Activated T-cell treated with anti-CD3 and anti-CD28 coated beads, Interleukin-2, amount 50 U/mL, for 1 hour (primary cell): Measurements from ENCODE around the gene IGSF3.
"Not testable (repeated sequence)": the region's sequence is repeated elsewhere in the genome, so short reads cannot be mapped to it uniquely, and the experiment has no call there.

Source experiments
- DNase-seq: peaks from one replicate; pipeline ENCODE4 v3.0.0-alpha.2; 2020

IGSF3 gene

GRCh38 chr1:116593977-116594376 lies 73.6 kb downstream of the IGSF3 start:
- DNase-seq, result not testable (repeated sequence)

- not testable (repeated sequence) for DNase-seq
Observed at GRCh38 chr1:116593401-116593800, 74.1 kb downstream of the IGSF3 start.

GRCh38 chr1:116591951-116592605 lies 75.5 kb downstream of the IGSF3 start:
- not testable (repeated sequence) for DNase-seq

GRCh38 chr1:116591006-116591950 lies 76.3 kb downstream of the IGSF3 start:
- not testable (repeated sequence) for DNase-seq

GRCh38 chr1:116590359-116591005 lies 77.1 kb downstream of the IGSF3 start:
- DNase-seq, result not testable (repeated sequence)

- DNase-seq, result not testable (repeated sequence)
Observed at GRCh38 chr1:116589101-116589735, 78.3 kb downstream of the IGSF3 start.

- no peak for DNase-seq
Observed at GRCh38 chr1:116587501-116588227, 79.9 kb downstream of the IGSF3 start.

GRCh38 chr1:116586741-116587143 lies 80.8 kb downstream of the IGSF3 start:
- DNase-seq, result no peak

GRCh38 chr1:116585886-116586285 lies 81.6 kb downstream of the IGSF3 start:
- DNase-seq, result no peak

- DNase-seq, result no peak
Observed at GRCh38 chr1:116581323-116581885, 86.1 kb downstream of the IGSF3 start.

- no peak for DNase-seq
Observed at GRCh38 chr1:116580446-116581322, 86.8 kb downstream of the IGSF3 start.

GRCh38 chr1:116579259-116579875 lies 88.2 kb downstream of the IGSF3 start:
- DNase-seq, result no peak

- DNase-seq, result no peak
Observed at GRCh38 chr1:116578581-116578980, 89.0 kb downstream of the IGSF3 start.

- no peak for DNase-seq
Observed at GRCh38 chr1:116577759-116578314, 89.7 kb downstream of the IGSF3 start.

- peak; percentile 58 for DNase-seq
Observed at GRCh38 chr1:116574581-116575291, 92.8 kb downstream of the IGSF3 start.

GRCh38 chr1:116573431-116574095 lies 94.0 kb downstream of the IGSF3 start:
- DNase-seq, result no peak

GRCh38 chr1:116572771-116573430 lies 94.6 kb downstream of the IGSF3 start:
- no peak for DNase-seq

GRCh38 chr1:116572099-116572498 lies 95.4 kb downstream of the IGSF3 start:
- DNase-seq, result no peak
